Stimulated activated CD8-positive, alpha-beta memory T cell treated with anti-CD3 and anti-CD28 coated beads, Interleukin-15, amount 100 ng/mL, for 4 hours (primary cell): Measurements from ENCODE around the gene THSD1.
"Not testable (repeated sequence)": the region's sequence is repeated elsewhere in the genome, so short reads cannot be mapped to it uniquely, and the experiment has no call there.

Experiments used
- DNase-seq, 2 donors: peaks; one replicate each; pipeline ENCODE4 v3.0.0-alpha.2; 2020; ENCODE audit warnings: low read depth in 2 of 2

THSD1 gene

DNA sequence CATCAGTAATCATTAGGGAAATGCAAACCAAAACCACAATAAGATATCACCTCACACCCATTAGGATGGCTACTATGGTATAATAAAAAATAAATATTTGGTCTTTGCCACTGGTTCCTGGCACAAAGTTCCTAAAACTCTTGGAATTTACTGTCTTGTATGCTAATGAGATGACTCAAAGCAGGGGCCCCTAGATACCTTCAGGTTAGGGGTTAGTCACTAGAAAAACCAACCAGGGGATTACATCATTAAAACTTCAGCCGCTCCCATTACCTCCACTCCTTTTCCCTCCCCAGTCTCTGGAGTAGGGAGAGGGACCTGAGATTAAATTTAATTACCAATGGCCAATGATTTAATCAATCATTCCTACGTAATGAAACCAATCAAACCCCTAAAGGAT lies 49.6 kb downstream of the THSD1 start:
- no peak for DNase-seq

DNA sequence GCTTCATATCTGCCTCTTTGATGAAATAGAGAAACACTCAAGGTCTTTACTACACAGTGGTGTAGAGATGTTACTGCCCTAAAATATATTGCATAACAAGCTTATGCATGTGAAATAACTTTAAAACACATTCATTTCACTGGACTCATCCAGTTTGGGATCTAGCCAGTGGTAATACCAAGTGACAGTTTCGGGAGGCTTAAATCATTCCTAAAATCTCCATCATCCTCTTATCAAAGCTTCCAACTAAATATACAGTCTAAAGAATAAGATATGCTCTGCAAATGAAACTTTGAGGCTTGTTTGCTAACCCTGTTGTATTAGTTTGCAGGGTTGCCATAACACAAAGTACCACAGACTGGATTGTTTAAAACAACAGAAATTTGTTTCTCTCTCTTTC lies 52.8 kb downstream of the THSD1 start:
- DNase-seq = no peak

- DNase-seq = no peak
Observed at GRCh38 chr13:52348983-52349780, 56.8 kb downstream of the THSD1 start.

GRCh38 chr13:52348071-52348470 lies 57.9 kb downstream of the THSD1 start:
- DNase-seq = no peak

GRCh38 chr13:52345631-52346251 lies 60.2 kb downstream of the THSD1 start:
- no peak for DNase-seq

DNA sequence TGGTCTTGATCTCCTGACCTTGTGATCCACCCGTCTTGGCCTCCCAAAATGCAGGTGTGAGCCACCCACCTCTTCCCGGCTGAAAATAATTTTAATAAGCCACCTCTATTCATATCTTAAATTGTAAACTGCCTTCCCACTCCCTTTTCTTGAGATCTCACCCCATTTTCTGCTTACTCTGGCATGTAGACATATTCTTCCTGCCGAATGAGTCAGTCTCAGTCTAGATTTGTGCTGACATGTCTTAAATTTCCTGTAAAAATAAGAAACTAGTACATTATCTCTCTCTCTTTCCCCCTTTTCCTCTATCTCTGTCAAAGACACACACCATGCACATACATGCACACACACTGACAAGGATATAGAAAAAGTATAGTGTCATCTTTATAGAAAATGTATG lies 60.9 kb downstream of the THSD1 start:
- no peak for DNase-seq

DNA sequence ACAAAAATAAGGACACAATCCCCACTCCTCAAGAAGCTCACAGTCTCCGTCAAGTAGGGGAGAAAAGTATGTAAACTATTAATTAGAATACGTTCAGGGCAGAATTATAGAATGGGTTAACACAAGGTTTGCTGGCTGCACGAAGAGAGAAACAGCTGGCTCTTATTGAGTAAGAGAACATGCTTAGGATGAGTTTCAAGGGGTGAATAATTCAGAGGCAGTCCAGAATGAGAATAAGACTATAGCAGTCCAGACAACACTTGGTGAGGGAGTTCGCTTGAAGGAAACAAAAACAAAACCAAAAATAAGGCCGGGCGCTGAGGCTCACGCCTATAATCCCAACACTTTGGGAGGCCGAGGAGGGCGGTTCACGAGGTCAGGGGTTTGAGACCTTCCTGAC lies 61.9 kb downstream of the THSD1 start:
- DNase-seq = no peak

DNA sequence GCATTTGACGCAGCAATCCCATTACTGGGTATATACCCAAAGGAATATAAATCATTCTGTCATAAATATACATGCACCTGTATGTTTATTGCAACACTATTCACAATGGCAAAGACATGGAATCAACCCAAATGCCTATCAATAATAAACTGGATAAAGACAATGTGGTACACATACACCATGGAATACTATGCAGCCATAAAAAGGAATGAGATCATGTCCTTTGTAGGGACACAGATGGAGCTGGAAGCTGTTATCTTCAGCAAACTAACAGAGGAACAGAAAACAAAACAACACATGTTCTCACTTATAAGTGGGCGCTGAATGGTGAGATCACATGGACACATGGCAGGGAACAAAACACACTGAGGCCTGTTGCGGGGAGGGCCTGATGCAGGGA lies 63.8 kb downstream of the THSD1 start:
- not testable (repeated sequence) for DNase-seq

DNA sequence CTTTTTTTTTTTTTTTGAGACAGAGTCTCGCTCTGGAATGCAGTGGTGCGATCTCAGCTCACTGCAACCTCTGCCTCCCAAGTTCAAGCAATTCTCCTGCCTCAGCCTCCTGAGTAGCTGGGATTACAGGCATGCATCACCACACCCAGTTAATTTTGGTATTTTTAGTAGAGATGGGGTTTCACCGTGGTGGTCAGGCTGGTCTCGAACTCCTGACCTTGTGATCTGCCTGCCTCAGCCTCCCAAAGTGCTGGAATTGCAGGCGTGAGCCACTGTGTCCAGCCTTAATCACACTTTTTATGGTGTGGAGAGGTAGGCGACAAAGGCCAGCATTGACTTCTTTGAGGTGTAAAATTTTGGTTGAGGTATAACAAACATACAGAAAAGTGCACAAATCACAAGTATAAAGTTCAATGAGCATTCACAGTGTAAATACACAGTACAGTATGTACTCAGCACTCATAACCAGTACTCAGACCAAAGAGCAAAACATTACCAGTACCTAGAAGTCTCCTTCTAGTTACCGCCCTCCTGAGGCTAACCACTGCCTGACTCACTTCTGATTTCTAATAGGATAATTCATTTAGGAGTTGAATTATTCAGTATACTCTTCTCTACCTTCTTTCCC lies 68.0 kb downstream of the THSD1 start:
- not testable (repeated sequence) for DNase-seq

- DNase-seq = not testable (repeated sequence)
Observed at GRCh38 chr13:52334107-52334506, 71.9 kb downstream of the THSD1 start.

DNA sequence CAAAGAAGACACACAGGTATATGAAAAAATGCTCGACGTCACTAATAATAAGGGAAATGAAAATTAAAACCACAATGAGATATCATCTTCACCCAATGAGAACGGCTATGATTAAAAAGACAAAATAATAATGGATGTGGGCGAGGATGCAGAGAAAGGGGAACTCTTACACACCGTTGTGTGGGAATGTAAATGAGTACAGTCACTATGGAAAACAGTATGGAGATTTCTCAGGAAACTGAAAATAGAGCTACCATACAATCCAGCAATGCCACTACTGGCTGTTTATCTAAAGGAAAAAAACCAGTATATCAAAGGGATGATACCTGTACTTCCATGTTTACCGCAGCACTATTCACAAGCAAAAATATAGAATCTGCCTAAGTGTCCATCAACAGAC lies 74.1 kb downstream of the THSD1 start:
- DNase-seq = not testable (repeated sequence)
